Stomach (tissue), 9 donors: ENCODE data around the gene DNPEP. TPM values are rescaled to one million over a fixed set of nuclear protein-coding genes. Genes with fewer than 3 reads are reported as not detected.

Experiments
- DNase-seq, 2 donors: peaks; one replicate each; pipeline versions ENCODE4 v3.0.0 to v3.0.0-alpha.2; 2013 to 2019
- H3K27ac ChIP-seq, 5 donors: fragments of 200-600 bp in 4 of 5; sonication (generic) in 4 of 5; one replicate each; pipeline ENCODE4 v1.5.1; 2013 to 2019; ENCODE audit warnings: mild to moderate bottlenecking in 1 of 5, moderate library complexity in 1 of 5
- H3K27me3 ChIP-seq, 3 donors: fragments of 200-600 bp; sonication (generic); one replicate each; pipeline ENCODE4 v1.5.1; 2017 to 2019; ENCODE audit warnings: mixed run types in 1 of 3
- H3K36me3 ChIP-seq, 4 donors: fragments of 200-600 bp; sonication (generic); 1 replicate in 3 of 4; 2 replicates in 1 of 4; pipeline ENCODE4 v1.5.1; 2016 to 2019
- H3K4me1 ChIP-seq, 4 donors: fragments of 200-600 bp; sonication (generic); one replicate each; pipeline ENCODE4 v1.5.1; 2016 to 2019
- H3K4me3 ChIP-seq, 4 donors: fragments of 200-600 bp; sonication (generic) in 3 of 4; one replicate each; pipeline ENCODE4 v1.5.1; 2016 to 2019; ENCODE audit warnings: mild to moderate bottlenecking in 1 of 4
- H3K9me3 ChIP-seq, 4 donors: fragments of 200-600 bp; sonication (generic); one replicate each; pipeline ENCODE4 v1.5.1; 2016 to 2019
- CTCF ChIP-seq, 7 experiments: fragments of 450-650 bp in 4 of 7; fragments of 200-600 bp in 3 of 7; sonication (generic) in 3 of 7; IDR thresholded peaks; one replicate each; pipeline ENCODE4 v1.5.1; 2016 to 2019; ENCODE audit warnings: antibody characterized with exemption in 7 of 7, control low read depth in 2 of 7, mild to moderate bottlenecking in 1 of 7
- EP300 ChIP-seq: sonication (generic); formaldehyde crosslinking; IDR thresholded peaks from one replicate; pipeline ENCODE4 v1.6.1; 2017; ENCODE audit warnings: antibody characterized with exemption
- POLR2A ChIP-seq, 4 donors: fragments of 450-650 bp; IDR thresholded peaks; one replicate each; pipeline ENCODE4 v1.6.1; 2016; ENCODE audit warnings: antibody characterized with exemption in 4 of 4, control low read depth in 2 of 4, mild to moderate bottlenecking in 1 of 4, moderate library complexity in 1 of 4
- POLR2AphosphoS5 ChIP-seq, 3 donors: sonication (generic); formaldehyde crosslinking; IDR thresholded peaks; one replicate each; pipeline ENCODE4 v1.6.1; 2016; ENCODE audit warnings: antibody characterized with exemption in 3 of 3
- WGBS, 5 donors: extraction: QIAGEN DNeasy Blood & Tissue Kit in 3 of 5; methylation state at CpG; one replicate each; pipeline versions ENCODE4 v1.1.5 to v1.1.7; 2013 to 2018; 5-methylcytosine and 5-hydroxymethylcytosine counted together
- intact Hi-C: fragments of 100-400 bp; cut with DNase I; formaldehyde crosslinking; loops from one replicate; pipeline ENCODE4 v1.15.1; 2023; ENCODE audit warnings: low total_unique reads
- polyA plus RNA-seq, 3 donors: library from polyadenylated mRNA; stranded (reverse); fragments of 200-250 nt; gene quantifications; one replicate each; pipeline ENCODE4 v1.2.3, GENCODE V29; 2013
- total RNA-seq, 5 donors: library from RNA; depleted of rRNA; stranded (reverse); fragments of >200 nt; gene quantifications; one replicate each; pipeline versions ENCODE4 v1.1.0 to v1.2.3, GENCODE V29; 2014 to 2016
- donor health status: healthy with polysubstance abuse.
- donor health status: Bipolar disorder and iron deficiency.
- donor health status: healthy.

DNPEP gene
- total and polyA plus RNA-seq, 8 donors: 32.7 to 147 (median 82.2) TPM

- H3K4me1 ChIP-seq: peaks cover 8 to 20% (median 14%) of the 10 kb centered on the region in 4 donors
- peaks cover 0 to 53% (median 36%) of the 10 kb centered on the region in 3 donors for H3K27me3 ChIP-seq
- no peak for TF ChIP-seq CTCF (IDR thresholded peaks at IDR 0.05)
- peak in 2 of 3 donors; percentile 31 to 42 for TF ChIP-seq POLR2AphosphoS5 (IDR thresholded peaks at IDR 0.05)
- no peak for TF ChIP-seq EP300
- TF ChIP-seq POLR2A (IDR thresholded peaks at IDR 0.05): no peak
- peak overlapping the region in 4 of 5 donors; percentile 69 to 91 (median 83) for H3K27ac ChIP-seq
- intact Hi-C loops: no loop called here
- peaks cover 0 to 3% (median under 1%) of the 10 kb centered on the region in 4 donors for H3K9me3 ChIP-seq
- H3K36me3 ChIP-seq: peaks cover 0 to 24% (median 4%) of the 10 kb centered on the region in 4 donors
- peak in 1 of 2 donors; percentile 67 for DNase-seq
- 40 to 63% (median 56%) methylated on average over 9 of the region's 9 CpGs for WGBS, 5 donors
- H3K4me3 ChIP-seq: no peak overlapping the region
Observed at GRCh38 chr2:219417374-219417773, 29.7 kb upstream of the DNPEP start.

- intact Hi-C loops: no loop called here
- H3K4me1 ChIP-seq: peaks cover 8 to 20% (median 14%) of the 10 kb centered on the region in 4 donors
- WGBS, 5 donors: 62 to 81% (median 77%) methylated on average over 4 of the region's 4 CpGs
- peaks cover 0 to 7% (median 3%) of the 10 kb centered on the region in 4 donors for H3K9me3 ChIP-seq
- TF ChIP-seq EP300: no peak
- no peak for TF ChIP-seq POLR2AphosphoS5 (IDR thresholded peaks at IDR 0.05)
- TF ChIP-seq POLR2A (IDR thresholded peaks at IDR 0.05): no peak
- no peak for TF ChIP-seq CTCF (IDR thresholded peaks at IDR 0.05)
- H3K4me3 ChIP-seq: no peak overlapping the region
- no peak for DNase-seq
- peaks cover 0 to 22% (median 4%) of the 10 kb centered on the region in 4 donors for H3K36me3 ChIP-seq
- peaks cover 0 to 57% (median 36%) of the 10 kb centered on the region in 3 donors for H3K27me3 ChIP-seq
- peak overlapping the region in 4 of 5 donors; percentile 69 to 91 (median 83) for H3K27ac ChIP-seq
Observed at GRCh38 chr2:219416938-219417337, 29.2 kb upstream of the DNPEP start.

- H3K27me3 ChIP-seq: peaks cover 0 to 59% (median 36%) of the 10 kb centered on the region in 3 donors
- no peak for DNase-seq
- H3K4me1 ChIP-seq: peaks cover 8 to 20% (median 14%) of the 10 kb centered on the region in 4 donors
- H3K9me3 ChIP-seq: peaks cover 0 to 9% (median 4%) of the 10 kb centered on the region in 4 donors
- peaks cover 0 to 14% (median 4%) of the 10 kb centered on the region in 4 donors for H3K36me3 ChIP-seq
- H3K4me3 ChIP-seq: no peak overlapping the region
- intact Hi-C loops: no loop called here
- 32 to 53% (median 42%) methylated on average over 3 of the region's 3 CpGs for WGBS, 5 donors
- TF ChIP-seq POLR2AphosphoS5 (IDR thresholded peaks at IDR 0.05) (no peak), CTCF (IDR thresholded peaks at IDR 0.05) (no peak), POLR2A (IDR thresholded peaks at IDR 0.05) (no peak), EP300 (no peak)
- H3K27ac ChIP-seq: peak overlapping the region in 4 of 5 donors; percentile 69 to 91 (median 83)
Observed at GRCh38 chr2:219416235-219416602, 28.5 kb upstream of the DNPEP start.

GRCh38 chr2:219415580-219416234 lies 28.0 kb upstream of the DNPEP start:
- WGBS, 5 donors: 45 to 64% (median 58%) methylated on average over 4 to 5 of the region's 5 CpGs
- Histone ChIP-seq H3K36me3 (peaks cover 0 to 9% (median 2%) of the 10 kb centered on the region in 4 donors), H3K27ac (peak overlapping the region in 4 of 5 donors; percentile 53 to 91 (median 83)), H3K27me3 (peaks cover 0 to 57% (median 36%) of the 10 kb centered on the region in 3 donors), H3K4me3 (no peak overlapping the region), H3K9me3 (peaks cover 0 to 9% (median 4%) of the 10 kb centered on the region in 4 donors), H3K4me1 (peaks cover 8 to 20% (median 14%) of the 10 kb centered on the region in 4 donors)
- TF ChIP-seq POLR2A (IDR thresholded peaks at IDR 0.05) (no peak), EP300 (no peak), POLR2AphosphoS5 (IDR thresholded peaks at IDR 0.05) (no peak), CTCF (IDR thresholded peaks at IDR 0.05) (no peak)
- no peak for DNase-seq
- intact Hi-C loops: no loop called here
